Esophagus muscularis mucosa (tissue), 4 donors: ENCODE measurements around the gene NOL7. TPM values are rescaled to one million over a fixed set of nuclear protein-coding genes. Genes with fewer than 3 reads are reported as not detected.
A peak's percentile ranks its signal among the peaks of the same experiment; 100 is the strongest.

Source experiments
- DNase-seq: peaks from one replicate; pipeline ENCODE4 v3.0.0-alpha.2; 2017; ENCODE audit errors: extremely low spot score
- H3K27ac ChIP-seq, 4 donors: fragments of 200-600 bp; sonication (generic); replicated peaks in 1 of 4; 1 replicate in 3 of 4; 2 replicates in 1 of 4; pipeline ENCODE4 v1.5.1; 2016 to 2019; ENCODE audit warnings: mild to moderate bottlenecking in 1 of 4
- H3K27me3 ChIP-seq, 4 donors: fragments of 200-600 bp; sonication (generic); one replicate each; pipeline versions ENCODE4 v1.5.1 to v1.6.0; 2016 to 2019
- H3K36me3 ChIP-seq, 4 donors: fragments of 200-600 bp; sonication (generic); one replicate each; pipeline ENCODE4 v1.5.1; 2016 to 2019
- H3K4me1 ChIP-seq, 4 donors: fragments of 200-600 bp; sonication (generic); one replicate each; pipeline ENCODE4 v1.5.1; 2016 to 2019
- H3K4me3 ChIP-seq, 4 donors: fragments of 200-600 bp; sonication (generic); 1 replicate in 2 of 4; 2 replicates in 2 of 4; pipeline ENCODE4 v1.5.1; 2016 to 2019; ENCODE audit warnings: mild to moderate bottlenecking in 4 of 4, moderate library complexity in 1 of 4
- H3K9me3 ChIP-seq, 4 donors: fragments of 200-600 bp; sonication (generic); 1 replicate in 3 of 4; 2 replicates in 1 of 4; pipeline ENCODE4 v1.5.1; 2016 to 2019
- EP300 ChIP-seq: sonication (generic); formaldehyde crosslinking; IDR thresholded peaks from one replicate; pipeline ENCODE4 v1.6.1; 2017; ENCODE audit warnings: antibody characterized with exemption
- POLR2A ChIP-seq: fragments of 450-650 bp; IDR thresholded peaks from one replicate; pipeline ENCODE4 v1.6.1; 2017; ENCODE audit warnings: antibody characterized with exemption, moderate library complexity, mild to moderate bottlenecking, low read depth
- POLR2AphosphoS5 ChIP-seq, 2 donors: sonication (generic); formaldehyde crosslinking; IDR thresholded peaks; one replicate each; pipeline ENCODE4 v1.6.1; 2017; ENCODE audit warnings: antibody characterized with exemption in 2 of 2
- WGBS: methylation state at CpG from one replicate; pipeline ENCODE4 v1.1.5; 2018; 5-methylcytosine and 5-hydroxymethylcytosine counted together
- intact Hi-C: fragments of 100-400 bp; cut with DNase I; formaldehyde crosslinking; loops from one replicate; pipeline ENCODE4 v1.15.1; 2023
- total RNA-seq, 4 donors: library from RNA; depleted of rRNA; stranded (reverse); fragments of >200 nt; gene quantifications; one replicate each; pipeline versions ENCODE4 v1.1.0 to v1.2.1, GENCODE V29; 2016
- TF ChIP-seq, protein P1 (sequence below), 3 experiments: fragments of 200-600 bp in 2 of 3; fragments of 450-650 bp in 1 of 3; sonication (generic) in 2 of 3; IDR thresholded peaks; one replicate each; pipeline ENCODE4 v1.5.1; 2017 to 2019; ENCODE audit warnings: antibody characterized with exemption in 3 of 3, mild to moderate bottlenecking in 2 of 3, moderate library complexity in 1 of 3

The NOL7 gene
- total RNA-seq, 4 donors from 2014 or later = 67.3 to 97.2 (median 74.8) TPM

DNA sequence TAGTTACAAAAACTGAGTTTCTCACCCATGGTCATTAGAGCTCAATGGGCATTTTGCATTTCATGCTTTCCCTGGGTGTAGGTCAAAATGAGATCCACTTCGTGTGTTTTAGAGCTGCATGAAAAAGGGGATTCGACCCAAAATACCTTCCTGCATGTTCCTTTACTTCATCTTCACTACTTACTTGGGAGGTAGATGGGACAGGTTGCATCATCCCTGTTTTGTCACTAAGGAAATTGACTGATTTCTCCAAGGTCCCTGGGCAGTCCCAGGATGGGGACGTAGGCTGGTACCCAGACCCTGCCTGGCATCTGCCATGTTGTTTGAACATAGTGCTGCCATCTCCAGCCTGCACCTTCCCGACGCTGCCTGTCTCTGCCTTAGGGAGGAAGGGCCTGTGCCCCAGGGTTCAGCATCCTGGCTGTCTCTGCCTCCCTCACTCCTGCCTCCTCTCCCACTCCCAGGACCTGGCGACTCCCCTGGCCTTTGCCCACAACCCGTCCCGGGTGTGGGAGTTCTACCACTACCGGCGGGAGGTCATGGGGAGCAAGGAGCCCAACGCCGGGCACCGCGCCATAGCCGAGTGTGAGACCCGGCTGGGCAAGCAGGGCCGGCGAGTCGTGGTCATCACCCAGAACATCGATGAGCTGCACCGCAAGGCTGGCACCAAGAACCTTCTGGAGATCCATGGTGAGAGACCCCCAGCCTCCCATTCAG lies 23.8 kb upstream of the NOL7 start:
- Histone ChIP-seq H3K4me1 (peaks cover 0 to 5% (median 0%) of the 10 kb centered on the region in 4 donors), H3K27ac (no peak overlapping the region), H3K27me3 (no peaks in the 10 kb centered on the region), H3K9me3 (no peaks in the 10 kb centered on the region), H3K4me3 (no peak overlapping the region), H3K36me3 (peaks cover 19 to 85% (median 73%) of the 10 kb centered on the region in 4 donors)
- peak; percentile 78 for DNase-seq
- TF ChIP-seq, protein P1, sequence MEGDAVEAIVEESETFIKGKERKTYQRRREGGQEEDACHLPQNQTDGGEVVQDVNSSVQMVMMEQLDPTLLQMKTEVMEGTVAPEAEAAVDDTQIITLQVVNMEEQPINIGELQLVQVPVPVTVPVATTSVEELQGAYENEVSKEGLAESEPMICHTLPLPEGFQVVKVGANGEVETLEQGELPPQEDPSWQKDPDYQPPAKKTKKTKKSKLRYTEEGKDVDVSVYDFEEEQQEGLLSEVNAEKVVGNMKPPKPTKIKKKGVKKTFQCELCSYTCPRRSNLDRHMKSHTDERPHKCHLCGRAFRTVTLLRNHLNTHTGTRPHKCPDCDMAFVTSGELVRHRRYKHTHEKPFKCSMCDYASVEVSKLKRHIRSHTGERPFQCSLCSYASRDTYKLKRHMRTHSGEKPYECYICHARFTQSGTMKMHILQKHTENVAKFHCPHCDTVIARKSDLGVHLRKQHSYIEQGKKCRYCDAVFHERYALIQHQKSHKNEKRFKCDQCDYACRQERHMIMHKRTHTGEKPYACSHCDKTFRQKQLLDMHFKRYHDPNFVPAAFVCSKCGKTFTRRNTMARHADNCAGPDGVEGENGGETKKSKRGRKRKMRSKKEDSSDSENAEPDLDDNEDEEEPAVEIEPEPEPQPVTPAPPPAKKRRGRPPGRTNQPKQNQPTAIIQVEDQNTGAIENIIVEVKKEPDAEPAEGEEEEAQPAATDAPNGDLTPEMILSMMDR (IDR thresholded peaks at IDR 0.05) = no peak
- TF ChIP-seq POLR2AphosphoS5 (IDR thresholded peaks at IDR 0.05) (no peak), POLR2A (no peak), EP300 (no peak)
- 96% methylated on average over 21 of the region's 21 CpGs for WGBS
- intact Hi-C loops = no loop called here

DNA sequence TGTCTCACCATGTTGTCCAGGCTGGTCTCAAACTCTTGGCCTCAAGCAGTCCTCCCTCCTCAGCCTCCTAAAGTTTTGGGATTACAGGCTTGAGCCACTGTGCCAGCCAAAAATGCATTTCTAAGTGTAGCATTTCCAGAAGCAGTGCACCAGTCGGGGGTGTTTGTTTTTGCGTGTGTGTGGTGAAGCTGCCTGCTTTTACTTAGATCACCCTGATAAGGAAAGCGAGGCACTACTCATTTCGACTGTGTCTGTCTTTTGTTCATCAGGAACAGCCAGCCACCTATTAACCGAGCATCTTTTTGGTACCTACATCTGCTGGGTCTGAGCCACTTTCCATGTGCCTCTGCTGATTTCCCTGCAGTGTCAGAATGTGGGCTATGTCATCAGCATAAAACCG lies 22.0 kb upstream of the NOL7 start:
- no peaks in the 10 kb centered on the region for H3K27me3 ChIP-seq
- DNase-seq = peak; percentile 42
- H3K27ac ChIP-seq = no peak overlapping the region
- TF ChIP-seq, protein P1 (IDR thresholded peaks at IDR 0.05) = no peak
- TF ChIP-seq POLR2AphosphoS5 (IDR thresholded peaks at IDR 0.05) (no peak), POLR2A (no peak), EP300 (no peak)
- peaks cover 27 to 85% (median 72%) of the 10 kb centered on the region in 4 donors for H3K36me3 ChIP-seq
- H3K9me3 ChIP-seq = no peaks in the 10 kb centered on the region
- no peaks in the 10 kb centered on the region for H3K4me1 ChIP-seq
- intact Hi-C loops = no loop called here
- no peak overlapping the region for H3K4me3 ChIP-seq
- WGBS = 83% methylated on average over 6 of the region's 6 CpGs

DNA sequence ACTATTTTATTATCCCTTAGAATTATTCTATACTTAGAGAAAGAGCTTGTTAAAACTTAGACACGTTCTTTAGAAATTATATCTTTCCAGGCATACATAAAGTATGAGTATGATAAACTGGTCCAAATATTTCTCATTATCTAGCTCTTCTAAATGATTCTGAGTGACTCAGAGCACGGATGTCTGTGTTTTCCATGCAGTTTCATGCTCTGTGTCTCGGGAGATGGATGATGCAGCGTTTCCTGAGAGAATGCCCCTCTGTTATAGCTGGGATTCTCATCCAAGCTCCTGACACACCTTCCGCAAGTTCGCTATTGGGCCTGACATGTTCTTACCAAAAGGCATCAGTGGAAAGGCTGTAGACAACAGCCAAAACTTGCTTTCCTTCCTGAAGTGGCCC lies 21.4 kb upstream of the NOL7 start:
- 95% methylated on average over 6 of the region's 6 CpGs for WGBS
- Histone ChIP-seq H3K27me3 (no peaks in the 10 kb centered on the region), H3K27ac (no peak overlapping the region), H3K4me3 (no peak overlapping the region), H3K9me3 (no peaks in the 10 kb centered on the region), H3K4me1 (no peaks in the 10 kb centered on the region), H3K36me3 (peaks cover 32 to 85% (median 72%) of the 10 kb centered on the region in 4 donors)
- DNase-seq = peak; percentile 14
- intact Hi-C loops = no loop called here
- TF ChIP-seq POLR2A = no peak

DNA sequence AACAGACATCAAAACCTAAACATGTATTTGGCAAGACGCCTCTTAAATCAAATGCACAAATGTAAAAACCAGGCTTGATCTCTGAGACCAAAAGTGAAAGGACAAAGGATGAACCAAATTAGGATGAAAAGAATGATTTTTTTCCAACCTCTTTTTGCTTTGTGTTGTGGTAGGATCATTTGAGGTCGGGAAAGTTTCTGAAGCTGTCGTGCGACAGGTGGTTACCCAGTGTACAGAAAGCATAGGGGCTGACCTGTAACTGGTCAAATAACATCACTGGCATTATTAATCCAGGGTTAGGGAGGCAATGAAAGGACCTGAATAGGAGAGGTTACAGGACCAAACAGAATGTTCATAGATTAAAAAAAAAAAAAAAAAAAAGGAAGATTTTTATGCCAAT lies 18.1 kb upstream of the NOL7 start:
- DNase-seq = no peak
- no peaks in the 10 kb centered on the region for H3K9me3 ChIP-seq
- intact Hi-C loops = no loop called here
- TF ChIP-seq EP300 (no peak), POLR2AphosphoS5 (IDR thresholded peaks at IDR 0.05) (no peak), POLR2A (no peak)
- TF ChIP-seq, protein P1 (IDR thresholded peaks at IDR 0.05) = no peak
- H3K27me3 ChIP-seq = no peaks in the 10 kb centered on the region
- peaks cover 42 to 100% (median 84%) of the 10 kb centered on the region in 4 donors for H3K36me3 ChIP-seq
- WGBS = 94% methylated on average over 4 of the region's 4 CpGs
- H3K4me3 ChIP-seq = no peak overlapping the region
- H3K4me1 ChIP-seq = no peaks in the 10 kb centered on the region
- H3K27ac ChIP-seq = no peak overlapping the region

DNA sequence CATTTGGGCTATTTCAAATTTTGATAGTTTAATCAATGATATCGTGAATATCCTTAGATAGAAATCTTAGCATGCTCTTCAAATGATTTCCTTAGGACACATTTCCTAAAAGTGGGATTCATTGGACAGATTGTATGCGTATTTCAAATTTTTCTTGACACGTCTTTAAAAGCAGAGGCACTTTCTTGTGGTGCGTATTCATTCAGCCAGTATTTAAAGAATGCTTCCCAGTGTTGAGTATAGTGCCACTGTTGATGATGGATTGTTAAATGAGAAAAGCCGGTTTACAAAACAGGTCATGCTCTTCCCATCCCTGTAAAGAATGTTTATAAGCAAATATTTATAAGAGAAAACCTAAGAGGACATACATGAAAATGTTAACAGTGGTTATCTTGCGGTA lies 15.1 kb upstream of the NOL7 start:
- no peak overlapping the region for H3K27ac ChIP-seq
- TF ChIP-seq, protein P1 (IDR thresholded peaks at IDR 0.05) = no peak
- TF ChIP-seq POLR2A (no peak), EP300 (no peak), POLR2AphosphoS5 (IDR thresholded peaks at IDR 0.05) (no peak)
- WGBS = 80% methylated on average over 6 of the region's 6 CpGs
- no peaks in the 10 kb centered on the region for H3K27me3 ChIP-seq
- no peaks in the 10 kb centered on the region for H3K4me1 ChIP-seq
- no peak for DNase-seq
- H3K36me3 ChIP-seq = peaks cover 44 to 94% (median 77%) of the 10 kb centered on the region in 4 donors
- no peaks in the 10 kb centered on the region for H3K9me3 ChIP-seq
- intact Hi-C loops = no loop called here
- H3K4me3 ChIP-seq = no peak overlapping the region
